K562 (cell line): ENCODE measurements around the gene DIS3L2. TPM values are rescaled to one million over a fixed set of nuclear protein-coding genes. Genes with fewer than 3 reads are reported as not detected.

Experiments used
- ATAC-seq: fragments of 200-7000 bp; cut with Tn5 transposase; 3 replicates; pipeline ENCODE4 v1.9.1; 2020; ENCODE audit warnings: moderate library complexity
- BruUV-seq: library from RNA; stranded (reverse); fragments of 400-500 nt; replicated peaks from 2 replicates; lab custom pipeline; 2021; lab: Mats Ljungman, UMichigan
- CTCF ChIA-PET: fragments of 300-600 bp; formaldehyde crosslinking; extraction: SDS; loops from one replicate; lab custom pipeline; 2021; ENCODE audit warnings: low intra/inter-chr PET ratio; lab: Yijun Ruan, JAX
- POLR2A ChIA-PET: fragments of 300-600, 350-650 bp; sonication (Branson Sonifier 250); formaldehyde crosslinking; extraction: SDS; loops from one replicate; lab custom pipeline; 2021; ENCODE audit warnings: antibody characterized with exemption, inconsistent platforms; lab: Yijun Ruan, JAX
- DNase-seq, 4 experiments: peaks; one replicate each; pipeline versions ENCODE4 v3.0.0 to v3.0.0-alpha.2; 2011 to 2018; ENCODE audit warnings: low spot score in 3 of 4, mixed read lengths in 3 of 4; ENCODE audit errors: extremely low read depth in 1 of 4
- FAIRE-seq: peaks from 2 replicates; lab custom pipeline; 2011; peaks lifted over from hg19 to GRCh38; lab: Jason Lieb, UNC
- H2AFZ ChIP-seq: 2 replicates; pipeline ENCODE4 v1.6.0; 2011; ENCODE audit warnings: low read depth, low read length, control low read depth, inconsistent platforms
- H3K27ac ChIP-seq: fragments of 200-600 bp; 3 replicates; pipeline ENCODE4 v1.8.0; 2011; ENCODE audit warnings: low read depth, mild to moderate bottlenecking, control low read depth, inconsistent platforms, low read length, moderate library complexity, mixed read lengths; ENCODE audit errors: extremely low read depth
- H3K27me3 ChIP-seq, 2 experiments: fragments of 300-600 bp in 1 of 2; 2 replicates in 1 of 2; 3 replicates in 1 of 2; pipeline versions ENCODE4 v1.6.0 to v1.8.0; 2011; ENCODE audit warnings: inconsistent platforms in 2 of 2, low read length in 2 of 2, mild to moderate bottlenecking in 1 of 2, mixed read lengths in 1 of 2, moderate library complexity in 1 of 2; ENCODE audit not compliant: control insufficient read depth in 2 of 2, insufficient read depth in 2 of 2
- H3K36me3 ChIP-seq: fragments of 300-600 bp; 3 replicates; pipeline ENCODE4 v1.8.0; 2011; ENCODE audit warnings: mild to moderate bottlenecking, low read length, inconsistent platforms; ENCODE audit not compliant: control insufficient read depth, insufficient read depth
- H3K4me1 ChIP-seq, 2 experiments: fragments of 200-600 bp in 1 of 2; replicated peaks in 1 of 2; 2 replicates in 1 of 2; 3 replicates in 1 of 2; pipeline versions ENCODE4 v1.5.1 to v1.8.0; 2011; ENCODE audit warnings: inconsistent platforms in 2 of 2, low read length in 2 of 2, mild to moderate bottlenecking in 1 of 2, mixed read lengths in 1 of 2, moderate library complexity in 1 of 2; ENCODE audit not compliant: control insufficient read depth in 2 of 2, insufficient read depth in 2 of 2
- H3K4me2 ChIP-seq: 2 replicates; pipeline ENCODE4 v1.6.1; 2011; ENCODE audit warnings: low read length, control low read depth, inconsistent platforms, mixed read lengths; ENCODE audit not compliant: insufficient read depth
- H3K4me3 ChIP-seq: fragments of 200-600 bp; sonication (generic), shearing (Covaris generic); 2 replicates; pipeline ENCODE4 v1.5.1; 2016; ENCODE audit warnings: control low read depth, inconsistent platforms
- H3K79me2 ChIP-seq: fragments of 200-600 bp; 3 replicates; pipeline ENCODE4 v1.8.0; 2011; ENCODE audit warnings: low read length, inconsistent platforms; ENCODE audit not compliant: control insufficient read depth, insufficient read depth
- H3K9ac ChIP-seq, 2 experiments: 2 replicates each; pipeline versions ENCODE4 v1.6.0 to v1.6.1; 2011; ENCODE audit warnings: low read depth in 2 of 2, low read length in 2 of 2, control low read depth in 1 of 2, inconsistent platforms in 1 of 2, mild to moderate bottlenecking in 1 of 2, mixed read lengths in 1 of 2; ENCODE audit not compliant: insufficient read depth in 1 of 2
- H3K9me1 ChIP-seq: one replicate; pipeline ENCODE4 v1.6.0; 2011; ENCODE audit warnings: inconsistent platforms, mild to moderate bottlenecking, low read length, moderate library complexity; ENCODE audit not compliant: control insufficient read depth, insufficient read depth
- H3K9me3 ChIP-seq: replicated peaks from 2 replicates; pipeline ENCODE4 v1.5.1; 2011; ENCODE audit warnings: low read depth, low read length, inconsistent platforms; ENCODE audit not compliant: control insufficient read depth, insufficient read depth
- H4K20me1 ChIP-seq: replicated peaks from 2 replicates; pipeline ENCODE4 v1.6.1; 2011; ENCODE audit warnings: low read length, inconsistent platforms, mixed read lengths; ENCODE audit not compliant: control insufficient read depth, insufficient read depth
- ARNT ChIP-seq, 2 experiments: fragments of 450-650 bp; IDR thresholded peaks; 2 replicates each; pipeline ENCODE4 v1.6.1; 2016; ENCODE audit warnings: mild to moderate bottlenecking in 1 of 2
- BCOR ChIP-seq: fragments of 450-650 bp; IDR thresholded peaks from 2 replicates; pipeline ENCODE4 v1.6.1; 2016
- JUNB ChIP-seq: fragments of 450-650 bp; formaldehyde crosslinking; conservative IDR thresholded peaks from 2 replicates; pipeline ENCODE4 v1.4.0; 2020; ENCODE audit warnings: mild to moderate bottlenecking
- NELFE ChIP-seq: IDR thresholded peaks from 2 replicates; pipeline ENCODE4 v1.6.1; 2011; ENCODE audit warnings: mild to moderate bottlenecking; ENCODE audit not compliant: insufficient read depth, insufficient read length
- NR2F6 ChIP-seq: fragments of 450-650 bp; formaldehyde crosslinking; IDR thresholded peaks from 2 replicates; pipeline ENCODE4 v1.4.0; 2020; ENCODE audit warnings: mild to moderate bottlenecking
- PCBP2 ChIP-seq: fragments of 200-400 bp; formaldehyde crosslinking; IDR thresholded peaks from 2 replicates; pipeline ENCODE4 v1.6.1; 2018; ENCODE audit warnings: low read length, low read depth, mild to moderate bottlenecking, moderate library complexity; ENCODE audit not compliant: poor library complexity, severe bottlenecking
- RBM22 ChIP-seq: fragments of 200-400 bp; formaldehyde crosslinking; IDR thresholded peaks from 2 replicates; pipeline ENCODE4 v1.6.1; 2018; ENCODE audit warnings: low read length, low read depth; ENCODE audit not compliant: poor library complexity, severe bottlenecking
- RFX7 ChIP-seq: fragments of 250-450 bp; sonication (Bioruptor Pico); IDR thresholded peaks from 2 replicates; pipeline ENCODE4 v1.5.1; 2021; ENCODE audit warnings: mild to moderate bottlenecking
- SLC30A9 ChIP-seq: fragments of 250-450 bp; sonication (Bioruptor Pico); IDR thresholded peaks from 2 replicates; pipeline ENCODE4 v1.8.0; 2022; ENCODE audit warnings: mild to moderate bottlenecking, moderate library complexity
- SP1 ChIP-seq: sonication (generic); formaldehyde crosslinking; IDR thresholded peaks from 2 replicates; pipeline ENCODE4 v1.8.1; 2022; ENCODE audit warnings: mild to moderate bottlenecking, missing genetic modification reagents
- TBL1XR1 ChIP-seq, 2 experiments: IDR thresholded peaks; 2 replicates each; pipeline ENCODE4 v1.6.1; 2012; ENCODE audit warnings: improper control_type of control experiment in 2 of 2, low read length in 2 of 2, mild to moderate bottlenecking in 1 of 2
- TRIM28 ChIP-seq: fragments of 450-650 bp; IDR thresholded peaks from 2 replicates; pipeline ENCODE4 v1.6.1; 2017
- TSC22D4 ChIP-seq: fragments of 450-650 bp; IDR thresholded peaks from 2 replicates; pipeline ENCODE4 v1.6.1; 2016; ENCODE audit warnings: missing genetic modification characterization, missing biosample characterization, control low read depth
- ZBED1 ChIP-seq: IDR thresholded peaks from 2 replicates; pipeline ENCODE4 v1.6.1; 2014
- ZNF212 ChIP-seq: fragments of 450-650 bp; formaldehyde crosslinking; IDR thresholded peaks from 2 replicates; pipeline ENCODE4 v1.4.0; 2020; ENCODE audit warnings: mild to moderate bottlenecking
- ZNF311 ChIP-seq: fragments of 250-450 bp; sonication (Bioruptor Pico); IDR thresholded peaks from 2 replicates; pipeline ENCODE4 v1.4.0; 2020; ENCODE audit warnings: mild to moderate bottlenecking, moderate library complexity
- ZNF408 ChIP-seq: fragments of 250-450 bp; sonication (Bioruptor Pico); IDR thresholded peaks from 2 replicates; pipeline ENCODE4 v1.4.0; 2020; ENCODE audit warnings: low read depth, mild to moderate bottlenecking, moderate library complexity
- WGBS: fragments of 100-300 bp; shearing (Covaris generic); methylation state at CpG from one replicate; pipeline ENCODE4 v1.1.6; 2016; ENCODE audit warnings: low coverage, mixed read lengths; ENCODE audit not compliant: insufficient coverage; ENCODE audit errors: missing lambda C conversion rate; 5-methylcytosine and 5-hydroxymethylcytosine counted together
- in situ Hi-C: fragments of 300-500 bp; cut with MboI; formaldehyde crosslinking; loops from 4 replicates; pipeline ENCODE4 v1.15.0; 2018; ENCODE audit warnings: inconsistent platforms, mixed read lengths
- intact Hi-C: fragments of 100-400 bp; cut with micrococcal nuclease; formaldehyde crosslinking; loops from 2 replicates; pipeline ENCODE4 v1.14.2; 2022
- polyA plus RNA-seq, 8 experiments: library from polyadenylated mRNA; depleted of rRNA in 4 of 8; stranded (reverse) in 5 of 8; unstranded in 3 of 8; fragments of >200 nt; fragmentation: Nextera tagmentation in 2 of 8; fragmentation: Illumina TruSeq in 1 of 8; extraction: Ambion mirVana in 2 of 8; extraction: Trizol in 1 of 8; gene quantifications; 2 replicates each; pipeline versions ENCODE4 v1.2.1 to v1.2.3, GENCODE V29; 2011 to 2014; ENCODE audit warnings: inconsistent platforms in 1 of 8, missing spikeins in 1 of 8
- total RNA-seq, 7 experiments: library from RNA; depleted of rRNA in 6 of 7; stranded (reverse); fragments of >200 nt in 6 of 7; fragmentation: Illumina TruSeq in 2 of 7; extraction: Trizol in 2 of 7; gene quantifications; 2 replicates each; pipeline versions ENCODE4 v1.2.1 to v1.2.3, GENCODE V29; 2011 to 2021; ENCODE audit warnings: low replicate concordance in 1 of 7
- TF ChIP-seq, protein P1 (sequence below): fragments of 450-650 bp; formaldehyde crosslinking; IDR thresholded peaks from 2 replicates; pipeline ENCODE4 v1.4.0; 2020; ENCODE audit warnings: mild to moderate bottlenecking, mixed read lengths
- TF ChIP-seq, protein P2 (sequence below): sonication (generic); formaldehyde crosslinking; IDR thresholded peaks from 2 replicates; pipeline ENCODE4 v1.9.0; 2022; ENCODE audit warnings: mild to moderate bottlenecking, missing genetic modification reagents
- TF ChIP-seq, protein P3 (sequence below), 2 experiments: fragments of 250-450 bp in 1 of 2; fragments of 450-650 bp in 1 of 2; sonication (Bioruptor Pico) in 1 of 2; IDR thresholded peaks; 2 replicates each; pipeline versions ENCODE4 v1.6.1 to v1.8.0; 2016 to 2021; ENCODE audit warnings: mild to moderate bottlenecking in 2 of 2, moderate library complexity in 2 of 2, missing compliant biosample characterization in 1 of 2, missing genetic modification characterization in 1 of 2

The DIS3L2 gene
- total and polyA plus RNA-seq, 9 of the 15 experiments (the other 6 are each of a cell fraction or from before 2014, with no cell fraction given) = 1.5 to 19.2 (median 11.2) TPM

DNA sequence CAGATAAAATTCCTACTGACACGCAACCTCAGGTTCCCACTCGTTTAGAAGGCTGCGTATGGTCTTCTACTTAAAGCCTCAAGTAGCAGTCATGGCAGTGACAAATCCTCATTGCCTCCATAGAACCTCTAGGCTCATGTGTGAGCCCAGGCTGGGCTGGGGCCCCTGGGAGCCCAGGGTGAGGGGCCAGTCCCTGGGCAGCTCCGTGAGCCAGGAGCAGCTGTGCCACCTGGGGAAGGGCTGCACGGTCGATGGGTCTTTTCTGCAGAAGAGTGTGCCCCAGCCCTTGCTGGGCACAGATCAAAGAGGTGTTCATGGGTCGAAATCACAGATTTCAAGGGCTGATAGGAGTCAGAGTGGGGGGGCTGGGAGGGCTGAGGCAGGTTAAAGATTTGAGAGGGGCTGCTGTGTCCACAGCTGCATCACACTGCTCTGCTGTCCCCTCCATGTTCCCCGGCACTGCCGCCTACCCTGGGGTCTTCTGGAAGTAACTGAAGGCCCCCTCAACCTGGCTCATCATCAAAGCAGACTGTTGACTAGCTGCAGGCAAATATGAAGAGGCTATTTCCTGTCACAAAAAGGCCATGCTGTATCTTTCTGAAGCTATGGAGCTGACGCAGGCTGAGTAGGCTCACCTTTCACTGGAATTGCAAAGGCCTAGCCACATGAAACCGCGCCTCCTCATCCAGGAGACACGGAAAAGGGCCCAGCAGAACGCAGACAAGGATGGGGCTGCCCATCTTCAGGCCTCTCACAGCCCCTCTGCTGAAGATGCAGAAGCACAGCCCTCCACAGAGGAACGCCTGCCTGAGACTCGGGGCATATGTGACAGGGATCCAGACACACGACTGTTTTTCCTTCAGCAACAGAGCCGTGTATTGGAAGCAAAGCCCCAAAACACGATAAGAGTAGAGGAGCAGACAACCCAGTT is 381.4 kb downstream of the DIS3L2 start:
- 13% methylated on average over 16 of the region's 19 CpGs for WGBS
- in situ Hi-C loops = no loop called here
- FAIRE-seq (no peak), ATAC-seq (no peak), DNase-seq (no peak)
- ChIA-PET CTCF (no interaction called here), POLR2A (no interaction called here)
- TF ChIP-seq ZBED1 = no peak
- no peak for TF ChIP-seq SLC30A9 (CRISPR knock-in tag)
- no peak for TF ChIP-seq TRIM28
- no peak for TF ChIP-seq ZNF212 (CRISPR knock-in tag)
- no peak for TF ChIP-seq RBM22
- no peak for TF ChIP-seq ZNF311 (CRISPR knock-in tag)
- TF ChIP-seq, protein P1, sequence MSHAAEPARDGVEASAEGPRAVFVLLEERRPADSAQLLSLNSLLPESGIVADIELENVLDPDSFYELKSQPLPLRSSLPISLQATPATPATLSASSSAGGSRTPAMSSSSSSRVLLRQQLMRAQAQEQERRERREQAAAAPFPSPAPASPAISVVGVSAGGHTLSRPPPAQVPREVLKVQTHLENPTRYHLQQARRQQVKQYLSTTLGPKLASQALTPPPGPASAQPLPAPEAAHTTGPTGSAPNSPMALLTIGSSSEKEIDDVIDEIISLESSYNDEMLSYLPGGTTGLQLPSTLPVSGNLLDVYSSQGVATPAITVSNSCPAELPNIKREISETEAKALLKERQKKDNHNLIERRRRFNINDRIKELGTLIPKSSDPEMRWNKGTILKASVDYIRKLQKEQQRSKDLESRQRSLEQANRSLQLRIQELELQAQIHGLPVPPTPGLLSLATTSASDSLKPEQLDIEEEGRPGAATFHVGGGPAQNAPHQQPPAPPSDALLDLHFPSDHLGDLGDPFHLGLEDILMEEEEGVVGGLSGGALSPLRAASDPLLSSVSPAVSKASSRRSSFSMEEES (CRISPR knock-in tag) = no peak
- TF ChIP-seq JUNB (CRISPR knock-in tag) = no peak
- TF ChIP-seq BCOR = no peak
- TF ChIP-seq, protein P2, sequence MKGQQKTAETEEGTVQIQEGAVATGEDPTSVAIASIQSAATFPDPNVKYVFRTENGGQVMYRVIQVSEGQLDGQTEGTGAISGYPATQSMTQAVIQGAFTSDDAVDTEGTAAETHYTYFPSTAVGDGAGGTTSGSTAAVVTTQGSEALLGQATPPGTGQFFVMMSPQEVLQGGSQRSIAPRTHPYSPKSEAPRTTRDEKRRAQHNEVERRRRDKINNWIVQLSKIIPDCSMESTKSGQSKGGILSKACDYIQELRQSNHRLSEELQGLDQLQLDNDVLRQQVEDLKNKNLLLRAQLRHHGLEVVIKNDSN = no peak
- no peak for TF ChIP-seq NELFE
- no peak for TF ChIP-seq NR2F6 (CRISPR knock-in tag)
- no peak for TF ChIP-seq TBL1XR1 (IDR thresholded peaks at IDR 0.05; ENCODE audit: low read length in 2 of 2)
- TF ChIP-seq TSC22D4 (tag) = no peak
- no peak for TF ChIP-seq ZNF408
- TF ChIP-seq RFX7 (CRISPR knock-in tag) = no peak
- TF ChIP-seq PCBP2 = no peak
- TF ChIP-seq, protein P3, sequence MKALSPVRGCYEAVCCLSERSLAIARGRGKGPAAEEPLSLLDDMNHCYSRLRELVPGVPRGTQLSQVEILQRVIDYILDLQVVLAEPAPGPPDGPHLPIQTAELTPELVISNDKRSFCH (CRISPR knock-in tag; IDR thresholded peaks at IDR 0.05) = no peak
- TF ChIP-seq, protein P3 (tag; IDR thresholded peaks at IDR 0.05) = no peak
- TF ChIP-seq SP1 = no peak
- TF ChIP-seq ARNT (IDR thresholded peaks at IDR 0.05) = no peak
- Histone ChIP-seq H4K20me1 (0 out of 2 replicates have a peak, but pooled peaks cover 3% of the 10 kb centered on the region), H3K9ac (no peak overlapping the region), H3K4me2 (no peak overlapping the region), H3K36me3 (no peaks in the 10 kb centered on the region), H3K79me2 (no peaks in the 10 kb centered on the region), H3K9me3 (no peaks in the 10 kb centered on the region), H3K4me3 (no peak overlapping the region), H3K27me3 (peaks cover 5 to 9% of the 10 kb centered on the region in 2 experiments; a peak in 4 of 5 replicates), H3K4me1 (no peaks in the 10 kb centered on the region), H2AFZ (no peak overlapping the region), H3K27ac (no peak overlapping the region), H3K9me1 (no peaks in the 10 kb centered on the region)
- BruUV-seq = no TSS peak
- intact Hi-C loops = no loop called here
